Sigmoid colon (tissue), 7 donors: ENCODE results near the gene PAPOLA. TPM values are rescaled to one million over a fixed set of nuclear protein-coding genes. Genes with fewer than 3 reads are reported as not detected.

Experiments
- DNase-seq: peaks from one replicate; pipeline ENCODE4 v3.0.0-alpha.2; 2019
- H3K27ac ChIP-seq, 4 donors: fragments of 200-600 bp; sonication (generic); one replicate each; pipeline ENCODE4 v1.5.1; 2016 to 2019; ENCODE audit warnings: mild to moderate bottlenecking in 1 of 4
- H3K27me3 ChIP-seq, 3 donors: fragments of 200-600 bp; sonication (generic); one replicate each; pipeline ENCODE4 v1.5.1; 2019; ENCODE audit warnings: mild to moderate bottlenecking in 1 of 3
- H3K36me3 ChIP-seq, 4 donors: fragments of 200-600 bp; sonication (generic); one replicate each; pipeline ENCODE4 v1.5.1; 2016 to 2019
- H3K4me1 ChIP-seq, 4 donors: fragments of 200-600 bp; sonication (generic); one replicate each; pipeline ENCODE4 v1.5.1; 2017 to 2019
- H3K4me3 ChIP-seq, 4 donors: fragments of 200-600 bp; sonication (generic); one replicate each; pipeline ENCODE4 v1.5.1; 2017 to 2019; ENCODE audit warnings: mild to moderate bottlenecking in 2 of 4, moderate library complexity in 1 of 4
- H3K9me3 ChIP-seq, 4 donors: fragments of 200-600 bp in 3 of 4; sonication (generic) in 3 of 4; one replicate each; pipeline versions ENCODE4 v1.5.1 to v1.6.1; 2013 to 2019
- EP300 ChIP-seq, 4 donors: sonication (generic); formaldehyde crosslinking; IDR thresholded peaks; one replicate each; pipeline ENCODE4 v1.6.1; 2017; ENCODE audit warnings: antibody characterized with exemption in 4 of 4
- POLR2A ChIP-seq, 2 donors: fragments of 450-650 bp; IDR thresholded peaks; one replicate each; pipeline ENCODE4 v1.6.1; 2016; ENCODE audit warnings: antibody characterized with exemption in 2 of 2, mild to moderate bottlenecking in 2 of 2, moderate library complexity in 2 of 2
- POLR2AphosphoS5 ChIP-seq, 4 donors: sonication (generic); formaldehyde crosslinking; IDR thresholded peaks; one replicate each; pipeline ENCODE4 v1.6.1; 2017; ENCODE audit warnings: antibody characterized with exemption in 4 of 4
- WGBS, 2 donors: extraction: QIAGEN DNeasy Blood & Tissue Kit; methylation state at CpG; one replicate each; pipeline ENCODE4 v1.1.7; 2013; 5-methylcytosine and 5-hydroxymethylcytosine counted together
- intact Hi-C: fragments of 100-400 bp; cut with DNase I; formaldehyde crosslinking; loops from one replicate; pipeline ENCODE4 v1.15.1; 2023
- polyA plus RNA-seq, 3 donors: library from polyadenylated mRNA; stranded (reverse); fragments of 200-250 nt; gene quantifications; one replicate each; pipeline ENCODE4 v1.2.3, GENCODE V29; 2013
- total RNA-seq, 4 donors: library from RNA; depleted of rRNA; stranded (reverse); fragments of >200 nt; gene quantifications; one replicate each; pipeline ENCODE4 v1.1.0, GENCODE V29; 2016
- TF ChIP-seq, protein P1 (sequence below), 4 experiments: fragments of 450-650 bp in 3 of 4; fragments of 200-600 bp in 1 of 4; IDR thresholded peaks; one replicate each; pipeline ENCODE4 v1.5.1; 2016 to 2019; ENCODE audit warnings: antibody characterized with exemption in 4 of 4, mild to moderate bottlenecking in 3 of 4, moderate library complexity in 2 of 4
- donor health status: healthy with polysubstance abuse.
- donor health status: Bipolar disorder and iron deficiency.
- donor health status: healthy.

PAPOLA gene
- total and polyA plus RNA-seq, 7 donors = 67.9 to 154 (median 113) TPM

DNA sequence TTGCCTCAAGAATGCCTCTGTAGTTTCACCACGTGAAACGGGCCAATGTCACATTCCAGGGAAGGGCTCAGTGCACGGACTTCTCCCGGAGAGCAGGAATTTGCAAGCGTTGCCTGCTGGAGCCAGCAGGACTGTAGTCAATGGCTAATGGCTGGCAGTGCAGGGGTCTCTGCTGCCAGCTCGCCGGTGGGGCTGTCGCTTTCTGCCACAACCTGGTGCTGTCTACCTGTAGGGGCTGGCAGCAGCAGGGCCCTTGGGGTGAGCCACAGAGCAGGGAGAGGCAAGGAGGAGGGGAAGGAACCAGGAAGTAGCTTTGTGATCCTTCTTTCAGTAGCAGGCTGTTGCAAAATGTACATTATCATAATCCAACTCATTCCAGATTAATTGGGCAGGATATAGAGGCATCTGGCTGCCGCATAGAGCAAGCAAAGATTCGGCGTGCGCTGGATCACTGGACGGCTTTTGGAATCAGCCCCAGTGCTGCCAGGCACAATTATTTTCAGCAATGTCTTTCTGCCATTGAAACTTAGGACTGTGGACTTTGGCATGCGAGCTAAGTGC, 114.1 kb downstream of the PAPOLA start:
- no peak for DNase-seq
- no peak overlapping the region for H3K4me3 ChIP-seq
- H3K27me3 ChIP-seq = no peaks in the 10 kb centered on the region
- TF ChIP-seq EP300 (IDR thresholded peaks at IDR 0.05) (no peak), POLR2A (IDR thresholded peaks at IDR 0.05) (no peak), POLR2AphosphoS5 (IDR thresholded peaks at IDR 0.05) (no peak)
- TF ChIP-seq, protein P1, sequence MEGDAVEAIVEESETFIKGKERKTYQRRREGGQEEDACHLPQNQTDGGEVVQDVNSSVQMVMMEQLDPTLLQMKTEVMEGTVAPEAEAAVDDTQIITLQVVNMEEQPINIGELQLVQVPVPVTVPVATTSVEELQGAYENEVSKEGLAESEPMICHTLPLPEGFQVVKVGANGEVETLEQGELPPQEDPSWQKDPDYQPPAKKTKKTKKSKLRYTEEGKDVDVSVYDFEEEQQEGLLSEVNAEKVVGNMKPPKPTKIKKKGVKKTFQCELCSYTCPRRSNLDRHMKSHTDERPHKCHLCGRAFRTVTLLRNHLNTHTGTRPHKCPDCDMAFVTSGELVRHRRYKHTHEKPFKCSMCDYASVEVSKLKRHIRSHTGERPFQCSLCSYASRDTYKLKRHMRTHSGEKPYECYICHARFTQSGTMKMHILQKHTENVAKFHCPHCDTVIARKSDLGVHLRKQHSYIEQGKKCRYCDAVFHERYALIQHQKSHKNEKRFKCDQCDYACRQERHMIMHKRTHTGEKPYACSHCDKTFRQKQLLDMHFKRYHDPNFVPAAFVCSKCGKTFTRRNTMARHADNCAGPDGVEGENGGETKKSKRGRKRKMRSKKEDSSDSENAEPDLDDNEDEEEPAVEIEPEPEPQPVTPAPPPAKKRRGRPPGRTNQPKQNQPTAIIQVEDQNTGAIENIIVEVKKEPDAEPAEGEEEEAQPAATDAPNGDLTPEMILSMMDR (IDR thresholded peaks at IDR 0.05) = no peak
- WGBS, 2 donors = 62 to 70% methylated on average over 14 of the region's 14 CpGs
- no peaks in the 10 kb centered on the region for H3K9me3 ChIP-seq
- no peaks in the 10 kb centered on the region for H3K4me1 ChIP-seq
- H3K27ac ChIP-seq = no peak overlapping the region
- no peaks in the 10 kb centered on the region for H3K36me3 ChIP-seq
- intact Hi-C loops = no loop called here

Other genes starting within 250 kb of the PAPOLA start
- 1 to 10 TPM in 2 of 4 donors, under 1 TPM in 2; 0.33 to 2.9 (median 0.73) TPM for gene BDKRB1, start 246.2 kb upstream of the PAPOLA start, total RNA-seq
- 1 to 10 TPM; 2.4 to 4.9 (median 4.2) TPM for gene BDKRB1, start 246.2 kb upstream of the PAPOLA start, polyA plus RNA-seq
- gene ATG2B, start 139.0 kb upstream of the PAPOLA start, total RNA-seq = 10 to 100 TPM; 17.9 to 27.1 (median 25.0) TPM
- gene ATG2B, start 139.0 kb upstream of the PAPOLA start, polyA plus RNA-seq = 1 to 10 TPM; 1.8 to 5.6 (median 1.8) TPM
- 10 to 100 TPM; 13.2 to 30.7 (median 19.3) TPM for gene GSKIP, start 138.9 kb upstream of the PAPOLA start, total RNA-seq
- 100 to 1,000 TPM in 2 of 3 donors, 10 to 100 TPM in 1; 84.2 to 251 (median 233) TPM for gene GSKIP, start 138.9 kb upstream of the PAPOLA start, polyA plus RNA-seq
- gene AK7, start 110.3 kb upstream of the PAPOLA start, total RNA-seq = 1 to 10 TPM in 3 of 4 donors, under 1 TPM in 1; 0.71 to 9.7 (median 4.1) TPM
- gene AK7, start 110.3 kb upstream of the PAPOLA start, polyA plus RNA-seq = 1 to 10 TPM in 2 of 3 donors, under 1 TPM in 1; 0.60 to 4.6 (median 3.5) TPM